Measurements from ENCODE around the gene FAM241B. TPM values are rescaled to one million over a fixed set of nuclear protein-coding genes. Genes with fewer than 3 reads are reported as not detected.

FAM241B gene
- total and polyA plus RNA-seq, 10 of the 15 experiments (the other 5 are each of a cell fraction or from before 2014, with no cell fraction given): 0.09 to 0.99 (median 0.24) TPM

DNA sequence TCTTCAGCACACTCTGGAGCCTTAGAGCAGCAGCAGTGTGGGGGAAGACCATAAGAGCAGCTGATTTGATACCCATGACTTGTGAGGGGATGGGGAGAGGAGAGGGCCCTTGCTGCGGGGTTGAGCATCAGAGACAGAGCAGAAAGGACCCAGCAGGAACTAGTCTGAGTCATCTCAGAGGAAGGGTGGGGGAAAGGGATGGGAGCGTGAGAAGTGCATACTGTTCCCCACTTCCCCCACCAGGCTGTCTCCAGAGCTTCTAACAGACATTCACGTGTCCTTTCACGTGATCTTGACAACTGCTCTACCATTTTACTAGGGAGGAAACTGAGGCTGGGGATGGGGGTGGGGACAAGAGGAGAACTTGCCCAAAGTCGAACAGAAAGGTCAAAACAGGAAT, 38.7 kb downstream of the FAM241B start (continued):
- TF ChIP-seq ETV6 (conservative IDR thresholded peaks at IDR 0.05 in 1 of 2, IDR thresholded peaks at IDR 0.05 in 1 of 2; ENCODE audit: borderline replicate concordance in 1 of 2, low read depth in 1 of 2) (no peak), RAD51 (IDR thresholded peaks at IDR 0.05) (no peak), SP1 (IDR thresholded peaks at IDR 0.05; ENCODE audit: low read depth, low read length) (no peak)

DNA sequence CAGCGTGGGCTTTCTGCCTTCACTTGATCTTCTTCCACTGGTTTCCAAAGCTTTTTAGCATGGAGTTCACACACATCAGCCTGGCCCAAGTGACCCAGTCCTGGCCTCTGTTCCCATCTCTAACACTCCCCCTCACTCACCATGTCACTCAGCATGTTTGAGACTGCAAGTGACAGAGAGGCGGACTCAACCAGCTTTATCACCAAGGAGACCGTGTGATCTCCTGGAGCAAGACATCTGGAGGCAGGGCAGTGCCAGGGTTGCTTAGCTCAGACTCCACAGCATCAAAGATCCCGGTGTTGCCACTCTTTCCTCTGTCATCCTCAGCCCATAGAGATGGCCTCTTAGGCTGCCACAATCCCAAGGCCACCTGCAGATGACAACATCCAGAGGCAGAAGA, 39.4 kb downstream of the FAM241B start:
- H3K9me3 ChIP-seq (replicated peaks; ENCODE audit: control insufficient read depth, insufficient read depth, low read length): no peaks in the 10 kb centered on the region
- no peak for ATAC-seq
- FAIRE-seq: no peak
- no peak overlapping the region for H3K9ac ChIP-seq (ENCODE audit: control insufficient read depth, insufficient read depth, low read length)
- no peak for TF ChIP-seq SRF (IDR thresholded peaks at IDR 0.05; ENCODE audit: low read depth in 2 of 2, low read length in 2 of 2)
- TF ChIP-seq YY1 (IDR thresholded peaks at IDR 0.05; ENCODE audit: low read depth, low read length): no peak
- TF ChIP-seq EZH2 (IDR thresholded peaks at IDR 0.05; ENCODE audit: borderline replicate concordance, control insufficient read depth, low read depth, low read length): no peak
- no peaks in the 10 kb centered on the region for H4K20me1 ChIP-seq (ENCODE audit: control insufficient read depth, insufficient read depth)
- intact Hi-C loops (cut with micrococcal nuclease; ENCODE audit: unreplicated experiment) (no loop called here), in situ Hi-C loops (cut with MboI) (no loop called here)
- ChIA-PET POLR2A (no interaction called here), RAD21 (ENCODE audit: unreplicated experiment) (no interaction called here), CTCF (interaction anchor here (0.6 kb wide), 1 partner anchor 28 kb away, joined by 3 read pairs; no protein-coding TSS in a partner anchor), SMC1A (ENCODE audit: uncharacterized antibody, unreplicated experiment) (no interaction called here)
- no peaks in the 10 kb centered on the region for H3K79me2 ChIP-seq (ENCODE audit: control insufficient read depth, insufficient read depth, low read length)
- H3K4me2 ChIP-seq (ENCODE audit: control insufficient read depth, insufficient read depth): no peak overlapping the region
- no peaks in the 10 kb centered on the region for H3K4me1 ChIP-seq (ENCODE audit: control insufficient read depth, insufficient read depth, low read length)
- H3K27me3 ChIP-seq (replicated peaks in 1 of 2; ENCODE audit: control insufficient read depth in 2 of 2, insufficient read depth in 2 of 2, low read length in 1 of 2): peaks cover 3% of the 10 kb centered on the region in 2 experiments; a peak in 3 of 4 replicates
- 16% methylated on average over 4 of the region's 4 CpGs for WGBS (ENCODE audit: insufficient coverage, insufficient replicate concordance, low lambda C conversion rate, missing lambda C conversion rate)
- no peak overlapping the region for H3K4me3 ChIP-seq
- no peaks in the 10 kb centered on the region for H3K36me3 ChIP-seq (ENCODE audit: control insufficient read depth in 2 of 2, insufficient read depth in 2 of 2, low read length in 1 of 2)
- no peak overlapping the region for H2AFZ ChIP-seq (ENCODE audit: control insufficient read depth, low read depth, low read length)
- H3K27ac ChIP-seq (ENCODE audit: control insufficient read depth, insufficient read depth): no peak overlapping the region
- DNase-seq (ENCODE audit: low read depth, low spot score): no peak
- BruUV-seq (replicated peaks): no TSS peak

DNA sequence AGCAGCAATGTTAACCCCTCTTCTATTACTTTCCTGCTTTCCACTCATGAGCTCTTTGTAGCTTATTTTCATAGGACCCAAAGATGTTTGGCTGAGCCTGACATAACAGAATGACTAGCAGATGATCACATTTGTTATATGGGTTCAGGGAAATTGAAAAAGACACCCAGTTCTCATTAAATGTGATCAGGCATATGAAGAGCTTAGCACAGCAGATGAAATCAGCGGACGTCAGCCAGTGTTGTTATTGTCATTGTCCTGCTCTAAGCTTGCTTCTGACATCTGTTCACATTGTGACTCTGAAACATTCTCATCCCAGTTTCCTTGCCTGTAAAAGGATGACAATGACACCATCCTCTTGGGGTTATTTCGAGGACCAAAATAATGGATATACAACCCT, 43.5 kb downstream of the FAM241B start:
- Histone ChIP-seq H3K79me2 (ENCODE audit: control insufficient read depth, insufficient read depth, low read length) (no peaks in the 10 kb centered on the region), H3K27ac (ENCODE audit: control insufficient read depth, insufficient read depth) (no peak overlapping the region), H4K20me1 (ENCODE audit: control insufficient read depth, insufficient read depth) (no peaks in the 10 kb centered on the region), H3K9ac (ENCODE audit: control insufficient read depth, insufficient read depth, low read length) (no peak overlapping the region), H3K4me3 (no peak overlapping the region), H3K27me3 (replicated peaks in 1 of 2; ENCODE audit: control insufficient read depth in 2 of 2, insufficient read depth in 2 of 2, low read length in 1 of 2) (peaks cover 0 to 2% of the 10 kb centered on the region in 2 experiments; a peak in 1 of 4 replicates), H3K4me1 (ENCODE audit: control insufficient read depth, insufficient read depth, low read length) (no peaks in the 10 kb centered on the region), H3K9me3 (replicated peaks; ENCODE audit: control insufficient read depth, insufficient read depth, low read length) (no peaks in the 10 kb centered on the region), H3K36me3 (ENCODE audit: control insufficient read depth in 2 of 2, insufficient read depth in 2 of 2, low read length in 1 of 2) (no peaks in the 10 kb centered on the region), H3K4me2 (ENCODE audit: control insufficient read depth, insufficient read depth) (no peak overlapping the region), H2AFZ (ENCODE audit: control insufficient read depth, low read depth, low read length) (no peak overlapping the region)
- DNase-seq (ENCODE audit: low read depth, low spot score) (no peak), ATAC-seq (no peak), FAIRE-seq (no peak)
- TF ChIP-seq WRNIP1 (IDR thresholded peaks at IDR 0.05; ENCODE audit: borderline replicate concordance, low read depth, low read length): no peak
- no peak for TF ChIP-seq IKZF1 (conservative IDR thresholded peaks at IDR 0.05)
- TF ChIP-seq RCOR1 (conservative IDR thresholded peaks at IDR 0.05; ENCODE audit: low read depth, low read length): no peak
- TF ChIP-seq, protein P1, sequence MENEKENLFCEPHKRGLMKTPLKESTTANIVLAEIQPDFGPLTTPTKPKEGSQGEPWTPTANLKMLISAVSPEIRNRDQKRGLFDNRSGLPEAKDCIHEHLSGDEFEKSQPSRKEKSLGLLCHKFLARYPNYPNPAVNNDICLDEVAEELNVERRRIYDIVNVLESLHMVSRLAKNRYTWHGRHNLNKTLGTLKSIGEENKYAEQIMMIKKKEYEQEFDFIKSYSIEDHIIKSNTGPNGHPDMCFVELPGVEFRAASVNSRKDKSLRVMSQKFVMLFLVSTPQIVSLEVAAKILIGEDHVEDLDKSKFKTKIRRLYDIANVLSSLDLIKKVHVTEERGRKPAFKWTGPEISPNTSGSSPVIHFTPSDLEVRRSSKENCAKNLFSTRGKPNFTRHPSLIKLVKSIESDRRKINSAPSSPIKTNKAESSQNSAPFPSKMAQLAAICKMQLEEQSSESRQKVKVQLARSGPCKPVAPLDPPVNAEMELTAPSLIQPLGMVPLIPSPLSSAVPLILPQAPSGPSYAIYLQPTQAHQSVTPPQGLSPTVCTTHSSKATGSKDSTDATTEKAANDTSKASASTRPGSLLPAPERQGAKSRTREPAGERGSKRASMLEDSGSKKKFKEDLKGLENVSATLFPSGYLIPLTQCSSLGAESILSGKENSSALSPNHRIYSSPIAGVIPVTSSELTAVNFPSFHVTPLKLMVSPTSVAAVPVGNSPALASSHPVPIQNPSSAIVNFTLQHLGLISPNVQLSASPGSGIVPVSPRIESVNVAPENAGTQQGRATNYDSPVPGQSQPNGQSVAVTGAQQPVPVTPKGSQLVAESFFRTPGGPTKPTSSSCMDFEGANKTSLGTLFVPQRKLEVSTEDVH (IDR thresholded peaks at IDR 0.05; ENCODE audit: low read depth, partially characterized antibody): no peak
- TF ChIP-seq NR2C1 (IDR thresholded peaks at IDR 0.05): no peak
- TF ChIP-seq POLR2A (IDR thresholded peaks at IDR 0.05; ENCODE audit: low read depth, low read length): no peak
- TF ChIP-seq CHD4 (IDR thresholded peaks at IDR 0.05): no peak
- no peak for TF ChIP-seq SREBF1 (IDR thresholded peaks at IDR 0.05; ENCODE audit: low read length)
- no TSS peak for BruUV-seq (replicated peaks)
- WGBS (ENCODE audit: insufficient coverage, insufficient replicate concordance, low lambda C conversion rate, missing lambda C conversion rate): 27% methylated on average over 3 of the region's 3 CpGs
- in situ Hi-C loops (cut with MboI) (no loop called here), intact Hi-C loops (cut with micrococcal nuclease; ENCODE audit: unreplicated experiment) (no loop called here)
- RAD21 ChIA-PET (ENCODE audit: unreplicated experiment): no interaction called here
- SMC1A ChIA-PET (ENCODE audit: uncharacterized antibody, unreplicated experiment): interaction anchor here (0.6 to 1.4 kb wide), 3 partner anchors 9 to 436 kb away, joined by 3 to 6 read pairs (median 3); no protein-coding TSS in a partner anchor
- POLR2A ChIA-PET: interaction anchor here (0.6 kb wide), 1 partner anchor 170 kb away, joined by 3 read pairs; no protein-coding TSS in a partner anchor
- CTCF ChIA-PET: no interaction called here

Data from GM12878 (cell line).